OCI-LY7 (cell line): Measurements from ENCODE around the gene SLC45A1. TPM values are rescaled to one million over a fixed set of nuclear protein-coding genes. Genes with fewer than 3 reads are reported as not detected.

ENCODE experiments used
- BruUV-seq: library from RNA; stranded (reverse); fragments of 400-500 nt; replicated peaks from 2 replicates; lab custom pipeline; 2021; lab: Mats Ljungman, UMichigan
- CTCF ChIA-PET: fragments of 300-600 bp; sonication (Branson Sonifier 250); formaldehyde crosslinking; loops from one replicate; lab custom pipeline; 2022; ENCODE audit warnings: antibody characterized with exemption; ENCODE audit not compliant: unreplicated experiment; lab: Charles Lee
- POLR2A ChIA-PET: fragments of 300-600 bp; sonication (Branson Sonifier 250); formaldehyde crosslinking; loops from one replicate; lab custom pipeline; 2022; ENCODE audit warnings: antibody characterized with exemption; lab: Charles Lee
- DNase-seq: peaks from one replicate; pipeline ENCODE4 v3.0.0-alpha.2; 2015; ENCODE audit warnings: low spot score
- H2AFZ ChIP-seq: fragments of 200-600 bp; sonication (generic), shearing (Covaris generic); 2 replicates; pipeline ENCODE4 v1.6.1; 2014; ENCODE audit warnings: mild to moderate bottlenecking, antibody characterized with exemption, low read length, moderate library complexity
- H3K27ac ChIP-seq: fragments of 200-600 bp; sonication (generic); 2 replicates; pipeline ENCODE4 v1.5.1; 2014; ENCODE audit warnings: mixed run types, low read depth, mild to moderate bottlenecking, moderate library complexity, low read length, inconsistent platforms; ENCODE audit not compliant: poor library complexity, severe bottlenecking
- H3K36me3 ChIP-seq: fragments of 200-600 bp; sonication (generic); 2 replicates; pipeline ENCODE4 v1.6.1; 2014; ENCODE audit warnings: mild to moderate bottlenecking, antibody characterized with exemption, low read length, moderate library complexity, mixed read lengths; ENCODE audit not compliant: insufficient read depth
- H3K4me1 ChIP-seq: fragments of 200-600 bp; sonication (generic); 2 replicates; pipeline ENCODE4 v1.5.1; 2014; ENCODE audit warnings: mild to moderate bottlenecking, low read length; ENCODE audit not compliant: insufficient read depth, poor library complexity, severe bottlenecking
- H3K4me2 ChIP-seq: fragments of 200-600 bp; sonication (generic); 2 replicates; pipeline ENCODE4 v1.6.1; 2014; ENCODE audit warnings: mild to moderate bottlenecking, low read length
- H3K4me3 ChIP-seq: fragments of 200-600 bp; sonication (generic); 2 replicates; pipeline ENCODE4 v1.5.1; 2014; ENCODE audit warnings: mild to moderate bottlenecking, low read depth, low read length; ENCODE audit not compliant: poor library complexity, severe bottlenecking
- H3K79me2 ChIP-seq: fragments of 200-600 bp; sonication (generic); 2 replicates; pipeline ENCODE4 v1.6.1; 2016; ENCODE audit warnings: low read depth, mild to moderate bottlenecking, low read length, moderate library complexity, mixed read lengths; ENCODE audit not compliant: insufficient read depth
- H3K9me2 ChIP-seq: fragments of 200-600 bp; sonication (generic); 2 replicates; pipeline ENCODE4 v1.6.1; 2016; ENCODE audit warnings: mild to moderate bottlenecking, low read length, mixed read lengths; ENCODE audit not compliant: insufficient read depth
- H3K9me3 ChIP-seq: fragments of 200-600 bp; sonication (generic); 2 replicates; pipeline ENCODE4 v1.6.1; 2014; ENCODE audit warnings: mild to moderate bottlenecking, mixed run types, low read length, mixed read lengths
- H4K20me1 ChIP-seq: fragments of 200-600 bp; sonication (generic); 2 replicates; pipeline ENCODE4 v1.6.1; 2014; ENCODE audit warnings: mild to moderate bottlenecking, antibody characterized with exemption, low read length, moderate library complexity, mixed read lengths; ENCODE audit not compliant: insufficient read depth
- EZH2phosphoT487 ChIP-seq: fragments of 200-600 bp; sonication (generic); IDR thresholded peaks from 2 replicates; pipeline ENCODE4 v1.6.1; 2018; ENCODE audit warnings: low read depth, borderline replicate concordance, mild to moderate bottlenecking, mixed run types, antibody characterized with exemption, low read length, moderate library complexity, mixed read lengths
- intact Hi-C: fragments of 100-400 bp; cut with micrococcal nuclease; formaldehyde crosslinking; loops from one replicate; pipeline ENCODE4 v1.10.0; 2022; ENCODE audit not compliant: unreplicated experiment
- total RNA-seq, 2 experiments: library from RNA; depleted of rRNA in 1 of 2; stranded (reverse); fragments of >200 nt in 1 of 2; shearing (Covaris generic) in 1 of 2; gene quantifications; 2 replicates each; pipeline ENCODE4 v1.2.3, GENCODE V29; 2014 to 2022
- TF ChIP-seq, protein P1 (sequence below): fragments of 200-600 bp; sonication (generic); conservative IDR thresholded peaks from 2 replicates; pipeline ENCODE4 v1.5.1; 2014; ENCODE audit warnings: mild to moderate bottlenecking, antibody characterized with exemption, low read length, moderate library complexity, mixed read lengths

SLC45A1 gene
- total RNA-seq, 2 experiments from 2014 or later = not detected

DNA sequence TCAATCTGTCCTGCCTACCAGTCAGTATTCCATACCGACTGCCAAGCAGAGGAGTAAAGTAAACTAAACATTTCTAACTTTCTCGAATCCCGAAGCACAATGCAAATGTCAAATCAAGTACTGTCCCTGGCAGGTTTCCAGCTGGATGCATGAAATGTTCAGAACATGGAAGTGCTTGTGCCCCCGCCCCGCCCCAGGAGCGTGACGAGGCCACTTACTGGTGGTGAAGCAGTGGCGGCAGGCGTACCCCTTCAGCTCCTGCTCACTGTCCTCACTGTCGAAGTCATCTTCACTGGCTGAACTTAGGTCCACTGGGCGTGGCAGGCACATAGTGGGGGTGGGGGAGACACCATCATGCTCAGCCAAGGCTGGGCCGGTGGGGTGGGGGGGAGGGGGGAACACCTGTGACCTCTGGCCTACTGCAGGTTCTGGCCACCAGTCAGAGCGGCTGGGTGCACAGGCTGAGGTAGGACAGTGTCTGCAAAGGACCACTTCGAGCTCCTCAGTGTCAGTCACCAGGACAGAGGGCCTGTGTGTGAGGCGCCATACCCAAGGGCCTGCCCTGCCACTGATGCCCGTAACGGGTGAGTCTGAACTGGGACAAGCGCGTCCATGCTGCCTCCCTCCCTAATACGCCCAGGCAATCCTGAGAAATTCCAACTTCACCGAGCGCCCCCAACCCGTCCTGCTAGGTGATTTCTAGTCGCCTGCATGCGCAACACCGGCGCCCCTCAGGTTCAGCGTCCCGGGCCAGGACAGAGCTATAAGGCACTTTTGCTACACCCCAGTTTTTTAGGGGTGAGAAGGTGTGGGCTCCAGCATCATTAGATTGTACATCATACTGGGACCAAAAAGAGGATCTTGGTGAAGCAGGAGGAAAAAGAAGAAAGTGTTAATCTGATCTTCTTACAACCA, 46.9 kb downstream of the SLC45A1 start:
- CTCF ChIA-PET = no interaction called here
- TF ChIP-seq, protein P1, sequence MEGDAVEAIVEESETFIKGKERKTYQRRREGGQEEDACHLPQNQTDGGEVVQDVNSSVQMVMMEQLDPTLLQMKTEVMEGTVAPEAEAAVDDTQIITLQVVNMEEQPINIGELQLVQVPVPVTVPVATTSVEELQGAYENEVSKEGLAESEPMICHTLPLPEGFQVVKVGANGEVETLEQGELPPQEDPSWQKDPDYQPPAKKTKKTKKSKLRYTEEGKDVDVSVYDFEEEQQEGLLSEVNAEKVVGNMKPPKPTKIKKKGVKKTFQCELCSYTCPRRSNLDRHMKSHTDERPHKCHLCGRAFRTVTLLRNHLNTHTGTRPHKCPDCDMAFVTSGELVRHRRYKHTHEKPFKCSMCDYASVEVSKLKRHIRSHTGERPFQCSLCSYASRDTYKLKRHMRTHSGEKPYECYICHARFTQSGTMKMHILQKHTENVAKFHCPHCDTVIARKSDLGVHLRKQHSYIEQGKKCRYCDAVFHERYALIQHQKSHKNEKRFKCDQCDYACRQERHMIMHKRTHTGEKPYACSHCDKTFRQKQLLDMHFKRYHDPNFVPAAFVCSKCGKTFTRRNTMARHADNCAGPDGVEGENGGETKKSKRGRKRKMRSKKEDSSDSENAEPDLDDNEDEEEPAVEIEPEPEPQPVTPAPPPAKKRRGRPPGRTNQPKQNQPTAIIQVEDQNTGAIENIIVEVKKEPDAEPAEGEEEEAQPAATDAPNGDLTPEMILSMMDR = no peak
- peaks cover 10% of the 10 kb centered on the region; the same call in 1 of the 2 replicates for H4K20me1 ChIP-seq
- H3K9me3 ChIP-seq = no peaks in the 10 kb centered on the region
- no peak overlapping the region for H3K4me2 ChIP-seq
- intact Hi-C loops = no loop called here
- POLR2A ChIA-PET = no interaction called here
- BruUV-seq = no TSS peak
- H3K9me2 ChIP-seq = no peaks in the 10 kb centered on the region
- no peak for DNase-seq
- no peak overlapping the region for H2AFZ ChIP-seq
- H3K4me1 ChIP-seq = peaks cover 29% of the 10 kb centered on the region
- no peak overlapping the region for H3K27ac ChIP-seq
- no peak overlapping the region for H3K4me3 ChIP-seq
- peaks cover 91% of the 10 kb centered on the region for H3K36me3 ChIP-seq
- peaks cover 41% of the 10 kb centered on the region for H3K79me2 ChIP-seq

DNA sequence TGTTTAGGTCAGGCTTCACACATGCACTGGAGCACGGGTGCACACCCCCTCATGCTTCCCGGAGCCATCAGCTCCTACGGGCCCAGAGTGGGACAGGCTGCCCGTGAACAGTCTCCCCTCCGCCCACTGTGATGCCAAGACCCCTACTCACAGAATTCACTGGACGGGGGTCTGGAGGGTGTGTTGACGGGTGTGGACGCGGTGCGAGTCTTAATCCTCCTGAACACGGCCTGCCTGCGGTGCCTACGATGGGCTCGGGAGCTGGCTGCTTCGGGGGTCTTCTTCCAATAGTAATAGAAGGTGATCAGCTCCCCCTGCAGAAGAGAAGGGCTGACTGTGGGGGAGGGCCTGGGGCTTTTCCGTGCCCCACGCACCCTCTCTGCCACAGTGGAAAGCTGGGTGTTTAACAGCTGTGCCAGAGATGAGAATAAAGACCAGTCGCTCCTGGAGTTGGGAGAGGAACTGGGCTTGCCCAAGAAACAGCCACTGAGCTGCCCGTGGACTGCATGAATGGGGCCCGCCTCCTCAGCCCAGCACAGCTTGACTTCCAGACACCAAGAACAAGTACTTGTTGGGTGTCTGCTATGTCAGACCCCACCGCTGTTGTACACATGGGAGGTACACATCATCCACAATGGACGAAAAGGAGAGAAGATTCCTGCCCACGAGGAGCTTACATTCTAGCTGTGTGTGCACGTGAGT, 47.9 kb downstream of the SLC45A1 start:
- no peak overlapping the region for H3K4me3 ChIP-seq
- TF ChIP-seq EZH2phosphoT487 = no peak
- TF ChIP-seq, protein P1 = no peak
- ChIA-PET POLR2A (interaction anchor here (1.4 kb wide), 1 partner anchor 21 kb away, joined by 3 read pairs; no protein-coding TSS in a partner anchor), CTCF (no interaction called here)
- peaks cover 29% of the 10 kb centered on the region for H3K4me1 ChIP-seq
- DNase-seq = no peak
- H3K4me2 ChIP-seq = no peak overlapping the region
- no peak overlapping the region for H2AFZ ChIP-seq
- intact Hi-C loops = no loop called here
- no TSS peak for BruUV-seq
- peaks cover 11% of the 10 kb centered on the region; the same call in 1 of the 2 replicates for H4K20me1 ChIP-seq
- peaks cover 51% of the 10 kb centered on the region for H3K79me2 ChIP-seq
- no peaks in the 10 kb centered on the region for H3K9me2 ChIP-seq
- peak overlapping the region; percentile 54 for H3K27ac ChIP-seq
- peaks cover 92% of the 10 kb centered on the region for H3K36me3 ChIP-seq
- no peaks in the 10 kb centered on the region for H3K9me3 ChIP-seq
